Fibroblast of pulmonary artery (primary cell): ENCODE measurements around the gene ACTG1.

Source experiments
- DNase-seq: peaks from one replicate; pipeline ENCODE4 v3.0.0-alpha.2; 2010; ENCODE audit warnings: low read depth
- H3K4me3 ChIP-seq: replicated peaks from 2 replicates; pipeline ENCODE4 v1.5.1; 2011; ENCODE audit warnings: low read depth, mild to moderate bottlenecking, control low read depth, low read length, moderate library complexity
- CTCF ChIP-seq: IDR thresholded peaks from 2 replicates; pipeline ENCODE4 v1.5.1; 2011; ENCODE audit warnings: mild to moderate bottlenecking, control low read depth, low read length, inconsistent platforms; ENCODE audit errors: missing control alignments

The ACTG1 gene

DNA sequence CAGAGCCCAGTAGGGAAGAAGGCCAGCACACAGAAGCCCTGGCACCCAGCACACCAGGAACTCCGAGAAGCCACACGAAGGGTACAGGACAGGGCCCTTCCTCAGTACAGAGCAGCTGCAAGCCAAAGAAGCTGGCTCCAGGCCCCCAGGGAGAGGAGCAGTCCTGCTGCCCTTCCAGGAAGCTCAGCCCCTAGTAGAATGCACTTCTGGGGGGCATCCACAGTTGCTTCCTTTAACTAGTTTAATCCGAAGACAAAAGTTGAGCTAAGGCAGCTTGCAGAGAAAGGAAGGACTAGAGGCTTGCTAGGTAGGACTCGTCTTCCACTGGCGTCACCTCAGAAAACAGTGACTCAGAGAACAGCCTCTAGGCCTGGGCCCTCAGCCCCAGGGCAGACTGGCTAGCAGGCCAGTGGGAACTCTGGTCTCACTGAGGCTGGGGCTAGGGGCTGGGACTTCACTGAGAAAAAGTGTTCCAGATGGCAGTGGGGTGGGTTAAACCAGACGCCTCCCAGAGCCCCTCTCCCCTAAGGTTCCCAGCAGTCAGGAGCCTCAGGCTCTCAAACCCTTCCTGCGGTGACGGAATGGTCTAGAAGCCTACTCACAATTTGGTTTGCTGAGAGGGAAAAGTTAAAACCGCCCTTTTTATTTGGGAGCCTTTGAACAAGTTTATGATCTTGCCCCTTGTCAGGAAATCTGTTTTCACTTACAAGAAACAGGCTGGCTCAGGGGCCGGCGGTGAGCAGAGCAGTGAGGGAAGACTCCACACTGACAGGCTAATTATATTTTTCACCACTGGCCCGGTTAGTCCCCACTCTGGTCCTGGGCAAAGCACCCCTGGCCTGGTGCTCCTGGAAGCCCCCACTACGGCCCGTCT is 41.4 kb downstream of the ACTG1 start:
- no peak overlapping the region for H3K4me3 ChIP-seq
- DNase-seq, result no peak
- no peak for TF ChIP-seq CTCF

DNA sequence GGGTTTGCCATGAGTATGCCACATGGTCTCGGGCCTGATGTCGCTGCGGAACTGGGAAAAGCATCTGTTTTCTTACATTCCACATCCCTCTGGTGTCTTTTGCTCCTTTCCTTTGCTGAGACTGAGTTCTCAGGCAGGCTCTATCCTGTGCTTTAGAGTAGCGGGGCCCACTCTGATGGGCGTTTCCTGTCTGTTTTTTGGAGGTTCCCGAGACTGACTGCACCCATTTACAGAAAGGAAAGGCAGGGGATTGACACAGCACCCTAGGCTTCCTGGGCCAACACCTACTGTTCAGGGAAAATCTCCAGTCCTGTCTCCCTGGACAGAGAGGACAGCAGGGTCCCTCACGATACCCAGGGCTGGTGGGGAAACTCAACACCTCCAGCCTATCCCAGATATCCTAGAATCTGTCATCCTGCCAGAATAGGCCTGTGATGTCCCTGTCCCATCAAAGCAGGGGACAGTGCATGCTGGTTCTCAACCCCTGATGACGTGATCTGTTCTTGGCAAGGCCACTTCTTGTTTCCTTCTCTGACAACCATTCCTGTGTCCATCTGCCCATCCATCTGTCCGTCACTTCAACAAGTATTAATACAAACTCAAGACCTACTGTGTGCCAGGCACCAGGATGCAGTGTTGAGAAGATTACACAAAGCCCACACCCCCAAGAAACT is 42.2 kb downstream of the ACTG1 start:
- H3K4me3 ChIP-seq, result no peak overlapping the region
- DNase-seq, result no peak
- no peak for TF ChIP-seq CTCF

DNA sequence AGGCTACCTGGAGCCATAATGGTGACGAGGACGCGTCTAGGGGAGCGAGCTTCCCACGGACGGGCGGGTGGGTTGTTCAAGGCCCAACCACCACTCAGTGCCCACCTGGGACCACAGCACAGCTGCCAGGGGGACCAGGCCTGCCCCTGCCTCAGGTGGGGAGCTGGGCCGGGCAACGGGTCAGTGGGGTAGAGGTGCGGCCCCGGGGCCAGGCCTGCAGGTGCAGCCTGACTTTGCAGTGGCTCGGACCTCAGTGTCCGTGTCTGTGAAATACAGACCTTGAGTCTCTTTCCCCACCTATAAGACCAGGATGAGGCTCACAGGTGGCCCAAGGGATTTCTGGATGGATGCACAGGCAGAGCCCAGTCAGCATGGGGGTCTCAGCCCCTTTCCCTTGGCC is 43.3 kb downstream of the ACTG1 start:
- H3K4me3 ChIP-seq, result no peak overlapping the region
- TF ChIP-seq CTCF, result no peak
- DNase-seq, result no peak

DNA sequence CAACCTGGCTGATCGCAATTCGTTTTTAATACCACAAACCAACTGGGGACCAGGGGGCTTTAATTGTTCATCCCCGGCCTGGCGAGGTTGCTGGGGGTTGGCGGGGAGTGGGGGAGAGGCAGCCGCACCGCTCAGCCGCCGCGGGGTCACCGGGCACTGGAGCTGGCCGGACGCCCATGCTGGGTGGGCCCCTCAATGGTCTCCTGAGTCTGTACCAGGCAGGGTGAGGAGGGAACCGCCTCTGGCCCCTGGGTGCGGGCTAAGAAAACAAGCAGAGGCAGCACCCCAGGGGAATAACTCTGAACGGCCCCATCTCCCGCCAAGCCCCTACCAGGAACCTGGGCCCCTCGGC is 43.9 kb downstream of the ACTG1 start:
- no peak overlapping the region for H3K4me3 ChIP-seq
- TF ChIP-seq CTCF, result no peak
- no peak for DNase-seq

- H3K4me3 ChIP-seq, result no peak overlapping the region
- TF ChIP-seq CTCF, result no peak
- no peak for DNase-seq
Observed at GRCh38 chr17:81468111-81468769, 44.4 kb downstream of the ACTG1 start.

GRCh38 chr17:81466564-81467472 is 45.8 kb downstream of the ACTG1 start:
- no peak overlapping the region for H3K4me3 ChIP-seq
- DNase-seq, result no peak
- TF ChIP-seq CTCF, result no peak
